GM21619 (cell line): Measurements from ENCODE around the gene ZNF837.

Source experiments
- ATAC-seq: cut with Tn5 transposase; IDR thresholded peaks from one replicate; pipeline ENCODE4 v1.9.1; 2021; ENCODE audit not compliant: unreplicated experiment

Gene ZNF837

GRCh38 chr19:58325311-58326022 is 55.4 kb downstream of the ZNF837 start:
- ATAC-seq = no peak

GRCh38 chr19:58319241-58319640 is 61.6 kb downstream of the ZNF837 start:
- no peak for ATAC-seq

- no peak for ATAC-seq
Measured at GRCh38 chr19:58318297-58318696, 62.5 kb downstream of the ZNF837 start.
